ENCODE results near the gene RASL11B. TPM values are rescaled to one million over a fixed set of nuclear protein-coding genes. Genes with fewer than 3 reads are reported as not detected.

Gene RASL11B
- total and polyA plus RNA-seq, 9 of the 15 experiments (the other 6 are each of a cell fraction or from before 2014, with no cell fraction given), result 0.24 to 1.5 (median 0.53) TPM

- no peak overlapping the region for H3K9ac ChIP-seq (ENCODE audit: insufficient read depth in 1 of 2, low read depth in 2 of 2, low read length in 2 of 2)
- 12% methylated on average over 2 of the region's 2 CpGs for WGBS (ENCODE audit: insufficient coverage, low coverage, missing lambda C conversion rate)
- FAIRE-seq (no peak), DNase-seq (ENCODE audit: extremely low read depth in 1 of 4, low spot score in 3 of 4) (no peak), ATAC-seq (no peak)
- no peak overlapping the region for H3K4me2 ChIP-seq (ENCODE audit: insufficient read depth, low read length)
- ChIA-PET CTCF (ENCODE audit: low intra/inter-chr PET ratio) (no interaction called here), POLR2A (no interaction called here)
- H3K79me2 ChIP-seq (ENCODE audit: control insufficient read depth, insufficient read depth, low read length), result no peaks in the 10 kb centered on the region
- H3K27ac ChIP-seq (ENCODE audit: extremely low read depth, low read depth, low read length), result no peak overlapping the region
- H3K27me3 ChIP-seq (ENCODE audit: control insufficient read depth in 2 of 2, insufficient read depth in 2 of 2, low read length in 2 of 2), result no peaks in the 10 kb centered on the region; a peak in 1 of 5 replicates
- no peak overlapping the region for H3K4me3 ChIP-seq
- no peaks in the 10 kb centered on the region for H3K4me1 ChIP-seq (replicated peaks in 1 of 2; ENCODE audit: control insufficient read depth in 2 of 2, insufficient read depth in 2 of 2, low read length in 2 of 2)
- intact Hi-C loops (cut with micrococcal nuclease) (no loop called here), in situ Hi-C loops (cut with MboI) (no loop called here)
- H3K36me3 ChIP-seq (ENCODE audit: control insufficient read depth, insufficient read depth, low read length), result no peaks in the 10 kb centered on the region
- no peaks in the 10 kb centered on the region for H3K9me1 ChIP-seq (ENCODE audit: control insufficient read depth, insufficient read depth, low read length)
- no TSS peak for BruUV-seq (replicated peaks)
- no peaks in the 10 kb centered on the region for H3K9me3 ChIP-seq (replicated peaks; ENCODE audit: control insufficient read depth, insufficient read depth, low read depth, low read length)
- no peaks in the 10 kb centered on the region for H4K20me1 ChIP-seq (replicated peaks; ENCODE audit: control insufficient read depth, insufficient read depth, low read length)
- no peak overlapping the region for H2AFZ ChIP-seq (ENCODE audit: low read depth, low read length)
- no peak for TF ChIP-seq CTBP1 (IDR thresholded peaks at IDR 0.05; ENCODE audit: borderline replicate concordance)
- TF ChIP-seq, protein P1, sequence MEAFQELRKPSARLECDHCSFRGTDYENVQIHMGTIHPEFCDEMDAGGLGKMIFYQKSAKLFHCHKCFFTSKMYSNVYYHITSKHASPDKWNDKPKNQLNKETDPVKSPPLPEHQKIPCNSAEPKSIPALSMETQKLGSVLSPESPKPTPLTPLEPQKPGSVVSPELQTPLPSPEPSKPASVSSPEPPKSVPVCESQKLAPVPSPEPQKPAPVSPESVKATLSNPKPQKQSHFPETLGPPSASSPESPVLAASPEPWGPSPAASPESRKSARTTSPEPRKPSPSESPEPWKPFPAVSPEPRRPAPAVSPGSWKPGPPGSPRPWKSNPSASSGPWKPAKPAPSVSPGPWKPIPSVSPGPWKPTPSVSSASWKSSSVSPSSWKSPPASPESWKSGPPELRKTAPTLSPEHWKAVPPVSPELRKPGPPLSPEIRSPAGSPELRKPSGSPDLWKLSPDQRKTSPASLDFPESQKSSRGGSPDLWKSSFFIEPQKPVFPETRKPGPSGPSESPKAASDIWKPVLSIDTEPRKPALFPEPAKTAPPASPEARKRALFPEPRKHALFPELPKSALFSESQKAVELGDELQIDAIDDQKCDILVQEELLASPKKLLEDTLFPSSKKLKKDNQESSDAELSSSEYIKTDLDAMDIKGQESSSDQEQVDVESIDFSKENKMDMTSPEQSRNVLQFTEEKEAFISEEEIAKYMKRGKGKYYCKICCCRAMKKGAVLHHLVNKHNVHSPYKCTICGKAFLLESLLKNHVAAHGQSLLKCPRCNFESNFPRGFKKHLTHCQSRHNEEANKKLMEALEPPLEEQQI (IDR thresholded peaks at IDR 0.05), result no peak
- TF ChIP-seq SIN3A (IDR thresholded peaks at IDR 0.05; ENCODE audit: borderline replicate concordance in 2 of 2, control insufficient read depth in 1 of 2, low read depth in 2 of 2, low read length in 2 of 2), result no peak
- TF ChIP-seq EGR1 (conservative IDR thresholded peaks at IDR 0.05), result no peak
- TF ChIP-seq SP2 (IDR thresholded peaks at IDR 0.05; ENCODE audit: extremely low read depth, low read depth, low read length, poor library complexity, severe bottlenecking), result no peak
- TF ChIP-seq RHOXF2B (CRISPR knock-in tag; conservative IDR thresholded peaks at IDR 0.05), result no peak
- TF ChIP-seq, protein P2, sequence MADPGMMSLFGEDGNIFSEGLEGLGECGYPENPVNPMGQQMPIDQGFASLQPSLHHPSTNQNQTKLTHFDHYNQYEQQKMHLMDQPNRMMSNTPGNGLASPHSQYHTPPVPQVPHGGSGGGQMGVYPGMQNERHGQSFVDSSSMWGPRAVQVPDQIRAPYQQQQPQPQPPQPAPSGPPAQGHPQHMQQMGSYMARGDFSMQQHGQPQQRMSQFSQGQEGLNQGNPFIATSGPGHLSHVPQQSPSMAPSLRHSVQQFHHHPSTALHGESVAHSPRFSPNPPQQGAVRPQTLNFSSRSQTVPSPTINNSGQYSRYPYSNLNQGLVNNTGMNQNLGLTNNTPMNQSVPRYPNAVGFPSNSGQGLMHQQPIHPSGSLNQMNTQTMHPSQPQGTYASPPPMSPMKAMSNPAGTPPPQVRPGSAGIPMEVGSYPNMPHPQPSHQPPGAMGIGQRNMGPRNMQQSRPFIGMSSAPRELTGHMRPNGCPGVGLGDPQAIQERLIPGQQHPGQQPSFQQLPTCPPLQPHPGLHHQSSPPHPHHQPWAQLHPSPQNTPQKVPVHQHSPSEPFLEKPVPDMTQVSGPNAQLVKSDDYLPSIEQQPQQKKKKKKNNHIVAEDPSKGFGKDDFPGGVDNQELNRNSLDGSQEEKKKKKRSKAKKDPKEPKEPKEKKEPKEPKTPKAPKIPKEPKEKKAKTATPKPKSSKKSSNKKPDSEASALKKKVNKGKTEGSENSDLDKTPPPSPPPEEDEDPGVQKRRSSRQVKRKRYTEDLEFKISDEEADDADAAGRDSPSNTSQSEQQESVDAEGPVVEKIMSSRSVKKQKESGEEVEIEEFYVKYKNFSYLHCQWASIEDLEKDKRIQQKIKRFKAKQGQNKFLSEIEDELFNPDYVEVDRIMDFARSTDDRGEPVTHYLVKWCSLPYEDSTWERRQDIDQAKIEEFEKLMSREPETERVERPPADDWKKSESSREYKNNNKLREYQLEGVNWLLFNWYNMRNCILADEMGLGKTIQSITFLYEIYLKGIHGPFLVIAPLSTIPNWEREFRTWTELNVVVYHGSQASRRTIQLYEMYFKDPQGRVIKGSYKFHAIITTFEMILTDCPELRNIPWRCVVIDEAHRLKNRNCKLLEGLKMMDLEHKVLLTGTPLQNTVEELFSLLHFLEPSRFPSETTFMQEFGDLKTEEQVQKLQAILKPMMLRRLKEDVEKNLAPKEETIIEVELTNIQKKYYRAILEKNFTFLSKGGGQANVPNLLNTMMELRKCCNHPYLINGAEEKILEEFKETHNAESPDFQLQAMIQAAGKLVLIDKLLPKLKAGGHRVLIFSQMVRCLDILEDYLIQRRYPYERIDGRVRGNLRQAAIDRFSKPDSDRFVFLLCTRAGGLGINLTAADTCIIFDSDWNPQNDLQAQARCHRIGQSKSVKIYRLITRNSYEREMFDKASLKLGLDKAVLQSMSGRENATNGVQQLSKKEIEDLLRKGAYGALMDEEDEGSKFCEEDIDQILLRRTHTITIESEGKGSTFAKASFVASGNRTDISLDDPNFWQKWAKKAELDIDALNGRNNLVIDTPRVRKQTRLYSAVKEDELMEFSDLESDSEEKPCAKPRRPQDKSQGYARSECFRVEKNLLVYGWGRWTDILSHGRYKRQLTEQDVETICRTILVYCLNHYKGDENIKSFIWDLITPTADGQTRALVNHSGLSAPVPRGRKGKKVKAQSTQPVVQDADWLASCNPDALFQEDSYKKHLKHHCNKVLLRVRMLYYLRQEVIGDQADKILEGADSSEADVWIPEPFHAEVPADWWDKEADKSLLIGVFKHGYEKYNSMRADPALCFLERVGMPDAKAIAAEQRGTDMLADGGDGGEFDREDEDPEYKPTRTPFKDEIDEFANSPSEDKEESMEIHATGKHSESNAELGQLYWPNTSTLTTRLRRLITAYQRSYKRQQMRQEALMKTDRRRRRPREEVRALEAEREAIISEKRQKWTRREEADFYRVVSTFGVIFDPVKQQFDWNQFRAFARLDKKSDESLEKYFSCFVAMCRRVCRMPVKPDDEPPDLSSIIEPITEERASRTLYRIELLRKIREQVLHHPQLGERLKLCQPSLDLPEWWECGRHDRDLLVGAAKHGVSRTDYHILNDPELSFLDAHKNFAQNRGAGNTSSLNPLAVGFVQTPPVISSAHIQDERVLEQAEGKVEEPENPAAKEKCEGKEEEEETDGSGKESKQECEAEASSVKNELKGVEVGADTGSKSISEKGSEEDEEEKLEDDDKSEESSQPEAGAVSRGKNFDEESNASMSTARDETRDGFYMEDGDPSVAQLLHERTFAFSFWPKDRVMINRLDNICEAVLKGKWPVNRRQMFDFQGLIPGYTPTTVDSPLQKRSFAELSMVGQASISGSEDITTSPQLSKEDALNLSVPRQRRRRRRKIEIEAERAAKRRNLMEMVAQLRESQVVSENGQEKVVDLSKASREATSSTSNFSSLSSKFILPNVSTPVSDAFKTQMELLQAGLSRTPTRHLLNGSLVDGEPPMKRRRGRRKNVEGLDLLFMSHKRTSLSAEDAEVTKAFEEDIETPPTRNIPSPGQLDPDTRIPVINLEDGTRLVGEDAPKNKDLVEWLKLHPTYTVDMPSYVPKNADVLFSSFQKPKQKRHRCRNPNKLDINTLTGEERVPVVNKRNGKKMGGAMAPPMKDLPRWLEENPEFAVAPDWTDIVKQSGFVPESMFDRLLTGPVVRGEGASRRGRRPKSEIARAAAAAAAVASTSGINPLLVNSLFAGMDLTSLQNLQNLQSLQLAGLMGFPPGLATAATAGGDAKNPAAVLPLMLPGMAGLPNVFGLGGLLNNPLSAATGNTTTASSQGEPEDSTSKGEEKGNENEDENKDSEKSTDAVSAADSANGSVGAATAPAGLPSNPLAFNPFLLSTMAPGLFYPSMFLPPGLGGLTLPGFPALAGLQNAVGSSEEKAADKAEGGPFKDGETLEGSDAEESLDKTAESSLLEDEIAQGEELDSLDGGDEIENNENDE (IDR thresholded peaks at IDR 0.05; ENCODE audit: low read depth, low read length), result no peak
- no peak for TF ChIP-seq BDP1 (IDR thresholded peaks at IDR 0.05; ENCODE audit: insufficient read depth, insufficient read length)
These were observed 39.5 kb upstream of the RASL11B start for GRCh38 chr4:52822583-52822971.

Data from K562 (cell line).